GM15510 (cell line): ENCODE data around the gene ANKRD31.

Experiments used
- POLR2A ChIP-seq: IDR thresholded peaks from 3 replicates; pipeline ENCODE4 v1.6.1; 2011; ENCODE audit warnings: borderline replicate concordance; ENCODE audit not compliant: insufficient read length; ENCODE audit errors: extremely low read depth

The ANKRD31 gene

GRCh38 chr5:75081510-75081909 is 155.2 kb downstream of the ANKRD31 start:
- no peak for TF ChIP-seq POLR2A

GRCh38 chr5:75078027-75078426 is 158.7 kb downstream of the ANKRD31 start:
- no peak for TF ChIP-seq POLR2A

DNA sequence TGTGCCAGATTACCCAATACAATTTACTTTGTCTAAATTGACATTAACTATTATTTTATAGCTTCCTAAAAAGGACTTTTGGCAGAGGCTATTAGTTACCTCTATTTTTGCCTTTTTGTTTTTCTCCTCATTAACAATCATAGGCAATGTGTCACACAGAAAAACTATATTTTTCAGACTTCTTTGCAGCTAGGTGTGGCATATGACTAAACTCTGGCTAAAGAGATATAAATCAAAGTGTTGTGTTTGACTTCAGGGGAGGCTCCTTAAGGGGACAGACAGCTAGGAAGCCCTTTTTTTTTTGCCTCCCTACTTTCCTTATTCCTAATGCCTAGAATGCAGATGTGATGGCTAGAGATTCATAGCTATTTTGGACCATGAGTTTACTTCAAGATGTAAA is 164.6 kb downstream of the ANKRD31 start:
- TF ChIP-seq POLR2A: no peak

DNA sequence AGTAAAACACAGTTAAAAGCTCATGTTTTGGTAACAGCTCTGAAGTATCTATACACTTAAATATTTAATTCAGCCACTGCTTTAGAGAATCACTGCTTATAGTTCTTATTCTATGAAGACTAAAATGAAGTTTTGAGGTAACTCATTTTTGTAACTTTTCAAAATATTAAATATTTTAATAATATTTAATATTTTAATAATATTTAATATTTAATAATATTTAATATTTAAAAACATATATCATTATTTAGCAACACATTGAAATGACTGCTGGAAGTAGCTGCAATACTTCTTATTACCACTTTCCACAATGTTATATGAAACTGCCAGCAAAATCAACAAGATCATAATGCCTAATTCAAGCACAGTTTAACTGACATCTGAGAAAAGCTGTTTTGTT is 165.6 kb downstream of the ANKRD31 start:
- no peak for TF ChIP-seq POLR2A

DNA sequence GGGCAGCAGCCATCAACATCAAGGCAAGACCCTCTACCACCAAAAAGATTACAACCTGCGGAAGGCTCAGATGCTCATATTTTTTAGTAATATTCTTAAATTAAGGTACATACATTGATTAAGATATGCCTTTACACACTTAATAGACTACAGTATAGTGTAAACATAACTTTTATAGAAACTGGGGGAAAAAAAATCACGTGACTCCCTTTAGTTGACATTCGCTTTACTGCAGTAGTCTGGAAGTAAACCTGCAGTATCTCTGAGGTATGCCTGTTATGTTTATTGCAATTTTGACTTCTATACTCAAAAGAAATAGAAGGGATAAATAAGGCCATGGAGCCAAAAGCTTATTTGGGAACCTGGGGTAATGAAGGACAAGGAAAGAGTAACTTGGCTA is 169.2 kb downstream of the ANKRD31 start:
- no peak for TF ChIP-seq POLR2A

DNA sequence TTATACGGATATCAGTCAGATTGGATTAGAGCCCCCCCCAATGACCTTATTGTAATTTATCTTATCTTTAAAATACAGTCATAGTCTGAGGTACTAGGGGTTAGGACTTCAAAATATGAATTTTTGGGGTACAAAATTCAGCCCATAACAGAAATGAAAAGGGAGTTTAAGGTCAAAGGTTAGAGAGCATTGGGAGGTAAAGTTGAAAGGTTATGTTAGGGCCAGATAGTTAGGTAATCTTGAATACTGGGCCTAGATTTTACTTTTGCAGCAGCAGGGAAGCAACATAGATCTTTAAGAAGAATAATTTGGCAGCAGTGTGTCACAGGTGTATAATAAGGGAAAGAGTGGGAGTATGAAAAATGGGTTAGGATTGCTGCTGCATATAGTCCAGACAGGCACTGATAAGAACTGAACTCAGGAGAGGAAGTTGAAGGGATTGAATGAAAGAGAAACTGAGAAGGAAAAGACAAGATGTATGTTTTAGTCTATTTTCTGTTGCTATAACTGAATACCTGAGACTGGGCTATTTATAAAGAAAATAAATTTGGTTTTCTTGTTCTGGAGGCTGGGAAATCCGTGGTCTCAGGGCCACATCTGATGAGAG is 173.7 kb downstream of the ANKRD31 start:
- TF ChIP-seq POLR2A: no peak

GRCh38 chr5:75059912-75060545 is 176.6 kb downstream of the ANKRD31 start:
- no peak for TF ChIP-seq POLR2A

DNA sequence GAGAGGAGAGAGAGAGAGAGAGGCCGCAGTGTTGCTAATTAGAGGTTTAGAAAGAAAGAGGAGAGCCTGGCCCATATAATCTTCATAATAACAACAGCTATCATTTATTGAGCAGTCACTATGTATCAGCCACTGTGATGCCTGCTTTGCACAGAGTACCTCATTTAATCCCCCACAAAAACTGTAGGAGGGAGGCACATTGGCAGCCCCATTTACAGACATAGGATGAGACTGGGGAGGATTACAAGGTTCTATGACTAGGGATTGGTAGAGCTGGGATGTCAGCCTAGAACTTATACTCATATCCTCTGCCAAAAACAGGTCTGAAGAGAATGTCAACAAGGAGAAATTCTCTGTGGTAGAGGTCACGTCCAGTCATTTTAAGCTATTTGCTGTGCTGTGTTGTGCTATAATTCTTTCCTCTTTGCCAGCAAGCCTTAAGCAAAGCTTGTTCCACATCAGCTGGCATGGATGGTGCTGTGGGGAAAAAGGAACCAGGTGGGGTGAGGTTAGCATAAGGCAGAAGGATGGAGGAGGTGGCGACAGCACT is 177.6 kb downstream of the ANKRD31 start:
- no peak for TF ChIP-seq POLR2A

DNA sequence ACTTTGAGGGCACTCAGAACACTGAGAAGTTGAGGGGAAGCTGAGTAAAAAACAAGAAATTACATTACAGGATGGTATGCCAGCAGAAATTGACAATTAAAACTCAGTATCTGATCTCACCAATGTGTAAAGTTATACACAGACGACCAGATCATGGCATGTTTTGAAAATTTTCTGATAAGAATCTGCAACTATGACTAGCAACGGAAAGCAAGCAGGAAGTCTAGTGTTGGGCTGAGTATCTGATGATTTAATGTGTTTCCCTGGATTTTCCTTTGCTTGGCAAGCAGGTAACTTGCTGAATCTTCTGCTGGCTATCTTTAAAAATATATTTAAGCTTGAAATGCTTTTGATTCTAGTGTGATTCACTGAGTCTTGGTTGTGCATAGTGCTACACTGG is 179.1 kb downstream of the ANKRD31 start:
- TF ChIP-seq POLR2A: no peak

DNA sequence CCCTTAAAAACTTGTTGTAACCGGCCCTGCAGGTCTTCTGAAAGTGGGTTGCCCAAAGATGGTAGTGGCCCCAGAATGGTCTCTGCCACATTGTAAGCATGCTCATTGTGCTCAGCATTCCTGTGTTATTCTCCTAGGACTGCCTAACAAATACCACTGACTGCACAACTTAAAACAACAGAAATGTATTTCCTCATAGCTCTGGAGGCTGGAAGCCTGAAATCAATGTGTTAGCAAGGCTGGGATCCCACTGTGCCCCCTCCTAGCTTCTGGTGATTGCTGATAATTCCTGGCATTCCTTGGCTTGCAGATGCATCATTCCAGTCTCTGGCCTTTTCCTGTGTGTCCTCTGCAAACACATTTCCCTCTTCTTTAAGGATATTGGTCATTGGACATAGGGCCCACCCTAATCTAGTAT is 180.9 kb downstream of the ANKRD31 start:
- TF ChIP-seq POLR2A: no peak

DNA sequence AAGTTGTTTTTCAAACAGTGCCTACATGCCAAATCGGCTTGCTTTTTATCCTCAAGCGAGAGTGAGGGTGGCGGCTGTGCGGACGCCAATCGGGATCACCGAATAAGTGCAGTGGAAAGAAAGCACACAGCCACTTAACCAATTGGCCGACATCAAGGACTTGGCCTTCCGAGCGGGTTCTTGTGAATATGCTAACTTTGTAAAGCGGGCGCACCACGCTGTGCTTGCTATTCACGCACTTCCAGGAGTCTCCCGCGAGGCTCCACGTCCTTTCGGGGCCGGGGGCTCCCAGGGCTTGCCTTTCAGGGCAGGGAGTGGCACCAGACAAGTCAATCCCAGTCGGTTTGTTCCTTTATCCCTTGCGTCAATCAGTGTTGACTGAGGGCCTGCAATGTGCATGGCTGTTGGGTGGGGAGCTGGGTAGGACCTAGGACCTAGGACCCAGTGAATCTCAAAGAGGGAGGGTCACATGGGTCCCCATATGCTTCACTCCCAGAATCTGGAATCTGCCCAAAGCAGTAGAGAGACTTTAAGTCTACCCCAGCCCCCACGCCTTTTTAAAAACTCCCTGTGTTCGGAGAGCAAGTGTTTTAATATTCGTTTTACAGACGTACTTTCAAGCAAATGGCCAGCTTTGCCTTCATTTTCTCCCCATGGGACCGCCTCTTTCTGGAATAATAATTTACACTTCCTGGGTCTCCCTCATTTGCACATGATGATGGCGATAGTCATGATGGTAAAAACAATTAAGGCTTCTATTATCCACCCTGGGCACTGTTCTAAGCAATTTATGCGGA is 182.3 kb downstream of the ANKRD31 start:
- TF ChIP-seq POLR2A: no peak

DNA sequence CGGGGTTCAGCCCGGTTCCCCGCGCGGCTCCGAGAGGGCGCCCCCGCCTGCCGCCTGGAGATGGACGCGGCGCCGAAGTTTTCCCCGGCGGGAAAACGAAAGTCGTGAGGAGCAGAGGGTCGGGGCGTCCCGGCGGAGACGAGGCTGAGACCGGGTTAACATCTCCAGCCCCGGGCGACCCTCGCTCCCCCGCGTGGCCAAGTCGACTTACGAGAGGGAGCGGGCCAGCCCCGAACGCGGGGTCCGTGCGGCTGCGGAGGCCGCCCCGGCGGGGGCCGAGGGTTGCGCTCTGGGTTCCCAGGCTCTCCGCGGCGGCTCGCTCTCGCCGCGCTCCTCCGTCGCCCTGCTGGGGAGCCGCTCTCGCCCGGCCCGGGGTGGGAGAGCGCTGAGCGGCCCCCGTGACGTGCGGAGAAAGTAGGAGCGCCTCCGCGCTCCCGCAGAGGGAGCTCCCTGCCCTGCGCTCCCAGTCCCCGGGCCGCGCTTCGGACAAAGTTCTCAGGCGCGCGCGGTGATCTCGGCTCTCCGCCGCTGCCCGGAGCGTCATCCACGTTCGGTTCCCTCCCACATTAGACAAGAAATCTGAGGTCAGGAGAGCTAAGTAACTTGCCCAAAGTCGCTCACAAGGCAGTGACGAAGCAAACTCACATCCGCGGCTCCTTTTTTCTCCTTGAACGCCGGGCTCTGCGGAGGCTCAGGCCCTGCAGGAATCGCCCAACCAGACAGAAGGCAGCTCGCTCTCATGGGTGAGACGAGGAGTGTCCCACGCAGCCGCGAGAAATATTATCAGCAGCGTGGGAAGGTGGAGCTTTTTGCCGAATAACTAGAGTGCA is 183.2 kb downstream of the ANKRD31 start:
- TF ChIP-seq POLR2A: no peak

- TF ChIP-seq POLR2A: no peak
Measured at GRCh38 chr5:75053054-75053303, 183.7 kb downstream of the ANKRD31 start.

- TF ChIP-seq POLR2A: no peak
Measured at GRCh38 chr5:75052192-75053053, 184.3 kb downstream of the ANKRD31 start, which contains the start of gene GCNT4. Gene GCNT4 (minus strand): TSS chr5:75052558. CDS start chr5:75030037, 22,521 bp downstream.
